ENCODE measurements around the gene NTN5.

The NTN5 gene

GRCh38 chr19:48631225-48631624 lies 41.6 kb downstream of the NTN5 start:
- DNase-seq (ENCODE audit: low read depth): no peak
- in situ Hi-C loops (cut with HindIII; ENCODE audit: low sequenced_read_pairs): no loop called here
- no peak overlapping the region for H3K4me3 ChIP-seq (ENCODE audit: low read depth, low read length)
- TF ChIP-seq, protein P1, sequence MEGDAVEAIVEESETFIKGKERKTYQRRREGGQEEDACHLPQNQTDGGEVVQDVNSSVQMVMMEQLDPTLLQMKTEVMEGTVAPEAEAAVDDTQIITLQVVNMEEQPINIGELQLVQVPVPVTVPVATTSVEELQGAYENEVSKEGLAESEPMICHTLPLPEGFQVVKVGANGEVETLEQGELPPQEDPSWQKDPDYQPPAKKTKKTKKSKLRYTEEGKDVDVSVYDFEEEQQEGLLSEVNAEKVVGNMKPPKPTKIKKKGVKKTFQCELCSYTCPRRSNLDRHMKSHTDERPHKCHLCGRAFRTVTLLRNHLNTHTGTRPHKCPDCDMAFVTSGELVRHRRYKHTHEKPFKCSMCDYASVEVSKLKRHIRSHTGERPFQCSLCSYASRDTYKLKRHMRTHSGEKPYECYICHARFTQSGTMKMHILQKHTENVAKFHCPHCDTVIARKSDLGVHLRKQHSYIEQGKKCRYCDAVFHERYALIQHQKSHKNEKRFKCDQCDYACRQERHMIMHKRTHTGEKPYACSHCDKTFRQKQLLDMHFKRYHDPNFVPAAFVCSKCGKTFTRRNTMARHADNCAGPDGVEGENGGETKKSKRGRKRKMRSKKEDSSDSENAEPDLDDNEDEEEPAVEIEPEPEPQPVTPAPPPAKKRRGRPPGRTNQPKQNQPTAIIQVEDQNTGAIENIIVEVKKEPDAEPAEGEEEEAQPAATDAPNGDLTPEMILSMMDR (IDR thresholded peaks at IDR 0.05; ENCODE audit: low read depth, low read length, missing control alignments): no peak

DNA sequence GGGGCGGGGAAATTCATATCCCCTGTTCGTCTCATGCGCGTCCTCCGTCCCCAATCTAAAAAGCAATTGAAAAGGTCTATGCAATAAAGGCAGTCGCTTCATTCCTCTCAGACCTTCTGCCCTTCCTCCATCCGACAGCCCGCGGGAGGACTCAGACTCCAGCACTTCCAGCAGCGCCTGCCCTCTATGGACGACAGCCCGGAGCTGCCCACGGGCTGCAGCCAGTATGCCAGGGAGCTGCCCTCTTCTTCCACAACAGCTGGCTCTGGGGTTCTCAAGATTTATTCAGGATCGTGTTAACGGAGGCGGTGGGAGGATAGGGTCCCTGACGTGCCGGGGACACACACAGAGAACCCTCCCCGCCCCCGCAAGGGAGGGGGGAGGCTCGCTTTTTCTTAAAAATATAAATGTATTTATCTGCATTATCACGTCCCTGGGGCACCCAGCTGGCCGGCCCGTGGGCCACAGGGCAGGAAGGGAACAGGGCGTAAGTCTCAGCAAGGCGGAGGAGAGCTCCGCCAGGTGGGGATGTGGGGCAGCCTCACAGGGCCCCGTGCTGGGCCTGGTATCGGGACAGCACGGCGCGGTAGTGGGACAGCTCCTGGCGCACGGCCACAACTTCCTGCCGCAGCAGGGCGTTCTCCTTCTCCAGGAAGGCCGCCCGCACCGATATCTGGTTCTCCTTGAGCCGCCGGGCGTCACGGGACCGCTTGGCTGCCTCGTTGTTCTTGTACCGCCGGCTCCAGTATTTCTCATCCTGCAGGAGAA lies 42.3 kb downstream of the NTN5 start:
- DNase-seq (ENCODE audit: low read depth): no peak
- TF ChIP-seq, protein P1 (IDR thresholded peaks at IDR 0.05; ENCODE audit: low read depth, low read length, missing control alignments): peak; percentile 21
- H3K4me3 ChIP-seq (ENCODE audit: low read depth, low read length): no peak overlapping the region
- in situ Hi-C loops (cut with HindIII; ENCODE audit: low sequenced_read_pairs): no loop called here

DNA sequence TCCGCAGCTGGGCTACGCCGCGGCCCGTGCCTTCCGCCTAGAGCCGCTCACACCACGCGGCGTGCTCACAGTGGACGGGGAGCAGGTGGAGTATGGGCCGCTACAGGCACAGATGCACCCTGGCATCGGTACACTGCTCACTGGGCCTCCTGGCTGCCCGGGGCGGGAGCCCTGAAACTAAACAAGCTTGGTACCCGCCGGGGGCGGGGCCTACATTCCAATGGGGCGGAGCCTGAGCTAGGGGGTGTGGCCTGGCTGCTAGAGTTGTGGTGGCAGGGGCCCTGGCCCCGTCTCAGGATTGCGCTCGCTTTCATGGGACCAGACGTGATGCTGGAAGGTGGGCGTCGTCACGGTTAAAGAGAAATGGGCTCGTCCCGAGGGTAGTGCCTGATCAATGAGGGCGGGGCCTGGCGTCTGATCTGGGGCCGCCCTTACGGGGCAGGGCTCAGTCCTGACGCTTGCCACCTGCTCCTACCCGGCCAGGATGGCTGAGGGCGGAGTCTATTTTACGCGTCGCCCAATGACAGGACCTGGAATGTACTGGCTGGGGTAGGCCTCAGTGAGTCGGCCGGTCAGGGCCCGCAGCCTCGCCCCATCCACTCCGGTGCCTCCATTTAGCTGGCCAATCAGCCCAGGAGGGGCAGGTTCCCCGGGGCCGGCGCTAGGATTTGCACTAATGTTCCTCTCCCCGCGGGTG lies 43.1 kb downstream of the NTN5 start:
- in situ Hi-C loops (cut with HindIII; ENCODE audit: low sequenced_read_pairs): no loop called here
- DNase-seq (ENCODE audit: low read depth): no peak
- TF ChIP-seq, protein P1 (IDR thresholded peaks at IDR 0.05; ENCODE audit: low read depth, low read length, missing control alignments): no peak
- H3K4me3 ChIP-seq (ENCODE audit: low read depth, low read length): no peak overlapping the region

DNA sequence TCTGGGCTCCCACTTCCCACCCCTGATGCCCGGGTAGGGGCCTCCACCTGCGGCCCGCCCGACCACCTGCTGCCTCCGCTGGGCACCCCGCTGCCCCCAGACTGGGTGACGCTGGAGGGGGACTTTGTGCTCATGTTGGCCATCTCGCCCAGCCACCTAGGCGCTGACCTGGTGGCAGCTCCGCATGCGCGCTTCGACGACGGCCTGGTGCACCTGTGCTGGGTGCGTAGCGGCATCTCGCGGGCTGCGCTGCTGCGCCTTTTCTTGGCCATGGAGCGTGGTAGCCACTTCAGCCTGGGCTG lies 43.6 kb downstream of the NTN5 start:
- in situ Hi-C loops (cut with HindIII; ENCODE audit: low sequenced_read_pairs): no loop called here
- no peak overlapping the region for H3K4me3 ChIP-seq (ENCODE audit: low read depth, low read length)
- TF ChIP-seq, protein P1 (IDR thresholded peaks at IDR 0.05; ENCODE audit: low read depth, low read length, missing control alignments): no peak
- no peak for DNase-seq (ENCODE audit: low read depth)

DNA sequence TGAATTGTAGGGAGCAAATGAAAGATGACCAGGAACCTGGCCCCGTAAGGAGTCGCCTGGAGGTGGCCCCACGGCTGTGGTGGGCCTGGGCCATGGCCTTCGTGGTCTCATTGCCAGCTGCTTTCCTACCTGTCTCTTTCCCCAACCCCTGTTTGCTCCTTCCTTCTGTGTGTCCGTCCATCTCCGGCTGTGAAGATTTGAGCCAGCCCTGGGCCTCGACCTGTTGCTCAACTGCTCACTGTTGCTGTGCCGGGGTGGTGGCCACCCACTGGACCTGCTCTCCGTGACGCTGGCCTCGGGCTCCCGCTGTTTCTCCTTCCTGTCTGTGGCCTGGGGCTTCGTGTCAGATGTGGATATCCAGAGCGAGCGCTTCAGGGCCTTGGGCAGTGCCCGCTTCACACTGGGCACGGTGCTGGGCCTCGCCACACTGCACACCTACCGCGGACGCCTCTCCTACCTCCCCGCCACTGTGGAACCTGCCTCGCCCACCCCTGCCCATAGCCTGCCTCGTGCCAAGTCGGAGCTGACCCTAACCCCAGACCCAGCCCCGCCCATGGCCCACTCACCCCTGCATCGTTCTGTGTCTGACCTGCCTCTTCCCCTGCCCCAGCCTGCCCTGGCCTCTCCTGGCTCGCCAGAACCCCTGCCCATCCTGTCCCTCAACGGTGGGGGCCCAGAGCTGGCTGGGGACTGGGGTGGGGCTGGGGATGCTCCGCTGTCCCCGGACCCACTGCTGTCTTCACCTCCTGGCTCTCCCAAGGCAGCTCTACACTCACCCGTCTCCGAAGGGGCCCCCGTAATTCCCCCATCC lies 44.1 kb downstream of the NTN5 start:
- TF ChIP-seq, protein P1 (IDR thresholded peaks at IDR 0.05; ENCODE audit: low read depth, low read length, missing control alignments): no peak
- no peak overlapping the region for H3K4me3 ChIP-seq (ENCODE audit: low read depth, low read length)
- DNase-seq (ENCODE audit: low read depth): no peak
- in situ Hi-C loops (cut with HindIII; ENCODE audit: low sequenced_read_pairs): no loop called here

GRCh38 chr19:48627865-48628314 lies 44.9 kb downstream of the NTN5 start:
- no peak for DNase-seq (ENCODE audit: low read depth)
- H3K4me3 ChIP-seq (ENCODE audit: low read depth, low read length): no peak overlapping the region
- in situ Hi-C loops (cut with HindIII; ENCODE audit: low sequenced_read_pairs): no loop called here
- TF ChIP-seq, protein P1 (IDR thresholded peaks at IDR 0.05; ENCODE audit: low read depth, low read length, missing control alignments): no peak

Measured in astrocyte of the cerebellum (primary cell).